ENCODE measurements around the gene PCDHB10. TPM values are rescaled to one million over a fixed set of nuclear protein-coding genes. Genes with fewer than 3 reads are reported as not detected.
"Not testable (repeated sequence)": the region's sequence is repeated elsewhere in the genome, so short reads cannot be mapped to it uniquely, and the experiment has no call there.

PCDHB10 gene
- total RNA-seq, 2 experiments from 2014 or later, result not detected

- intact Hi-C loops (cut with DNase I, micrococcal nuclease), result not testable (repeated sequence)
- H3K9me3 Mint-ChIP-seq (ENCODE audit: low read depth), result peaks cover 22% of the 10 kb centered on the region
These were observed 2.2 kb downstream of the PCDHB10 start for GRCh38 chr5:141194332-141194731.

GRCh38 chr5:141196363-141196762 is 4.2 kb downstream of the PCDHB10 start:
- Mint-ChIP-seq H3K4me3 (no peak overlapping the region), H3K27ac (no peak overlapping the region), H3K4me1 (no peaks in the 10 kb centered on the region), H3K9me3 (ENCODE audit: low read depth) (peaks cover 33% of the 10 kb centered on the region), H3K36me3 (ENCODE audit: low read depth) (peaks cover 26% of the 10 kb centered on the region), H3K27me3 (peaks cover 52% of the 10 kb centered on the region)
- ChIA-PET CTCF (interaction anchor here (0.7 to 2.6 kb wide), 4 partner anchors 10 to 207 kb away, joined by 3 to 10 read pairs (median 4); partner anchors contain the start of gene PCDHB9), POLR2A (no interaction called here)
- ATAC-seq (no peak), DNase-seq (no peak)
- intact Hi-C loops (cut with DNase I, micrococcal nuclease), result loop anchor here in 1 of 2 experiments (5.0 kb wide), 1 partner anchor 366 kb away; no protein-coding TSS in a partner anchor

More at GRCh38 chr5:141194332-141194731, 2.2 kb downstream of the PCDHB10 start:
- H3K27ac Mint-ChIP-seq, POLR2A ChIA-PET, CTCF ChIA-PET, ATAC-seq, H3K4me1 Mint-ChIP-seq, DNase-seq, H3K4me3 Mint-ChIP-seq: not testable (repeated sequence)
- Mint-ChIP-seq H3K27me3 (peaks cover 41% of the 10 kb centered on the region), H3K36me3 (ENCODE audit: low read depth) (peaks cover 16% of the 10 kb centered on the region)

GRCh38 chr5:141199359-141200235 is 7.4 kb downstream of the PCDHB10 start, which contains the start of gene PCDHB11:
Gene PCDHB11 (plus strand): TSS chr5:141199627. CDS start chr5:141199775, 148 bp downstream.
- no peak within 1 kb of the TSS for H3K27ac Mint-ChIP-seq
- ATAC-seq, result no peak
- H3K4me1 Mint-ChIP-seq, result no peaks in the 10 kb centered on the region
- peaks cover 29% of the 10 kb centered on the region for H3K9me3 Mint-ChIP-seq (ENCODE audit: low read depth)
- POLR2A ChIA-PET, result no interaction called here
- no peak within 1 kb of the TSS for H3K4me3 Mint-ChIP-seq
- CTCF ChIA-PET, result interaction anchor here (0.7 kb wide), 1 partner anchor 94 kb away, joined by 3 read pairs; no protein-coding TSS in a partner anchor
- intact Hi-C loops (cut with DNase I, micrococcal nuclease), result loop anchor here in 1 of 2 experiments (5.0 kb wide), 1 partner anchor 363 kb away; no protein-coding TSS in a partner anchor
- H3K36me3 Mint-ChIP-seq (ENCODE audit: low read depth), result peaks cover 18% of the 10 kb centered on the region
- peaks cover 39% of the 10 kb centered on the region for H3K27me3 Mint-ChIP-seq
- peak; percentile 20 for DNase-seq

- DNase-seq; intact Hi-C loops (cut with DNase I, micrococcal nuclease); POLR2A ChIA-PET; H3K4me1 Mint-ChIP-seq; H3K4me3 Mint-ChIP-seq; H3K27ac Mint-ChIP-seq; ATAC-seq: not testable (repeated sequence)
- CTCF ChIA-PET, result interaction anchor here (0.8 kb wide), 1 partner anchor 21 kb away, joined by 6 read pairs; no protein-coding TSS in a partner anchor
- H3K9me3 Mint-ChIP-seq (ENCODE audit: low read depth), result peaks cover 25% of the 10 kb centered on the region
- peaks cover 17% of the 10 kb centered on the region for H3K36me3 Mint-ChIP-seq (ENCODE audit: low read depth)
- peaks cover 39% of the 10 kb centered on the region for H3K27me3 Mint-ChIP-seq
These were observed 9.0 kb downstream of the PCDHB10 start for GRCh38 chr5:141201126-141201525.

GRCh38 chr5:141201646-141202045 is 9.5 kb downstream of the PCDHB10 start:
- H3K4me1 Mint-ChIP-seq; H3K4me3 Mint-ChIP-seq; intact Hi-C loops (cut with DNase I, micrococcal nuclease); POLR2A ChIA-PET; ATAC-seq; DNase-seq; H3K27ac Mint-ChIP-seq: not testable (repeated sequence)
- Mint-ChIP-seq H3K36me3 (ENCODE audit: low read depth) (peaks cover 14% of the 10 kb centered on the region), H3K27me3 (peaks cover 41% of the 10 kb centered on the region), H3K9me3 (ENCODE audit: low read depth) (peaks cover 21% of the 10 kb centered on the region)
- CTCF ChIA-PET, result interaction anchor here (0.7 to 1.6 kb wide), 4 partner anchors 10 to 582 kb away, joined by 4 to 6 read pairs (median 5); partner anchors contain the start of gene PCDHB10

GRCh38 chr5:141208478-141208877 is 16.3 kb downstream of the PCDHB10 start, which contains the start of gene PCDHB12:
Gene PCDHB12 (plus strand): TSS chr5:141208719. CDS start chr5:141208908, 189 bp downstream.
- Mint-ChIP-seq H3K4me3 (no peak within 1 kb of the TSS), H3K36me3 (ENCODE audit: low read depth) (no peaks in the 10 kb centered on the region), H3K4me1 (no peaks in the 10 kb centered on the region), H3K9me3 (ENCODE audit: low read depth) (peaks cover 3% of the 10 kb centered on the region), H3K27me3 (peaks cover 44% of the 10 kb centered on the region), H3K27ac (no peak within 1 kb of the TSS)
- DNase-seq, result peak; percentile 24
- ATAC-seq, result no peak
- CTCF ChIA-PET, result interaction anchor here (0.7 to 1.3 kb wide), 5 partner anchors 18 to 355 kb away, joined by 3 to 4 read pairs (median 3); partner anchors contain the start of gene PCDHB9
- intact Hi-C loops (cut with DNase I, micrococcal nuclease), result no loop called here
- POLR2A ChIA-PET, result no interaction called here

GRCh38 chr5:141210281-141210680 is 18.1 kb downstream of the PCDHB10 start:
- DNase-seq; H3K27ac Mint-ChIP-seq; ATAC-seq; intact Hi-C loops (cut with DNase I, micrococcal nuclease); H3K4me3 Mint-ChIP-seq; POLR2A ChIA-PET; H3K4me1 Mint-ChIP-seq; H3K36me3 Mint-ChIP-seq (ENCODE audit: low read depth): not testable (repeated sequence)
- Mint-ChIP-seq H3K27me3 (peaks cover 56% of the 10 kb centered on the region), H3K9me3 (ENCODE audit: low read depth) (peaks cover 12% of the 10 kb centered on the region)
- CTCF ChIA-PET, result interaction anchor here (0.7 kb wide), 1 partner anchor 332 kb away, joined by 3 read pairs; no protein-coding TSS in a partner anchor

GRCh38 chr5:141210849-141211248 is 18.7 kb downstream of the PCDHB10 start:
- H3K27ac Mint-ChIP-seq; ATAC-seq; intact Hi-C loops (cut with DNase I, micrococcal nuclease); H3K36me3 Mint-ChIP-seq (ENCODE audit: low read depth); DNase-seq; H3K4me3 Mint-ChIP-seq; H3K4me1 Mint-ChIP-seq; POLR2A ChIA-PET: not testable (repeated sequence)
- H3K9me3 Mint-ChIP-seq (ENCODE audit: low read depth), result peaks cover 13% of the 10 kb centered on the region
- peaks cover 57% of the 10 kb centered on the region for H3K27me3 Mint-ChIP-seq
- CTCF ChIA-PET, result interaction anchor here (0.7 kb wide), 1 partner anchor 331 kb away, joined by 3 read pairs; no protein-coding TSS in a partner anchor

- H3K36me3 Mint-ChIP-seq (ENCODE audit: low read depth); H3K4me1 Mint-ChIP-seq; POLR2A ChIA-PET; H3K4me3 Mint-ChIP-seq; ATAC-seq; intact Hi-C loops (cut with DNase I, micrococcal nuclease); H3K27ac Mint-ChIP-seq: not testable (repeated sequence)
- peak; percentile 46 for DNase-seq
- Mint-ChIP-seq H3K9me3 (ENCODE audit: low read depth) (peaks cover 24% of the 10 kb centered on the region), H3K27me3 (peaks cover 52% of the 10 kb centered on the region)
- CTCF ChIA-PET, result interaction anchor here (0.6 to 1.2 kb wide), 6 partner anchors 9 to 364 kb away, joined by 3 to 7 read pairs (median 4); partner anchors contain the start of genes PCDHB14, PCDHB8 and PCDHGA10
These were observed 21.6 kb downstream of the PCDHB10 start, which contains the start of gene PCDHB13 for GRCh38 chr5:141213656-141214339. Gene PCDHB13 (plus strand): TSS chr5:141213919. CDS start chr5:141214124, 205 bp downstream.

- H3K36me3 Mint-ChIP-seq (ENCODE audit: low read depth); H3K4me1 Mint-ChIP-seq; DNase-seq; intact Hi-C loops (cut with DNase I, micrococcal nuclease); ATAC-seq; H3K27ac Mint-ChIP-seq; CTCF ChIA-PET; POLR2A ChIA-PET; H3K4me3 Mint-ChIP-seq: not testable (repeated sequence)
- Mint-ChIP-seq H3K9me3 (ENCODE audit: low read depth) (peaks cover 30% of the 10 kb centered on the region), H3K27me3 (peaks cover 48% of the 10 kb centered on the region)
These were observed 22.4 kb downstream of the PCDHB10 start for GRCh38 chr5:141214583-141214982.

GRCh38 chr5:141215504-141215903 is 23.4 kb downstream of the PCDHB10 start:
- intact Hi-C loops (cut with DNase I, micrococcal nuclease); POLR2A ChIA-PET; H3K36me3 Mint-ChIP-seq (ENCODE audit: low read depth): not testable (repeated sequence)

More at GRCh38 chr5:141215504-141215903, 23.4 kb downstream of the PCDHB10 start:
- H3K4me1 Mint-ChIP-seq, H3K4me3 Mint-ChIP-seq, CTCF ChIA-PET, ATAC-seq, H3K27ac Mint-ChIP-seq, DNase-seq: not testable (repeated sequence)
- Mint-ChIP-seq H3K9me3 (ENCODE audit: low read depth) (peaks cover 31% of the 10 kb centered on the region), H3K27me3 (peaks cover 47% of the 10 kb centered on the region)

Measured in activated CD4-positive, alpha-beta T cell treated with anti-CD3 and anti-CD28 coated beads for 36 hours (primary cell).